Measurements from ENCODE around the gene TBC1D5.

TBC1D5 gene

GRCh38 chr3:17340693-17341092, 401.7 kb downstream of the TBC1D5 start:
- no peak overlapping the region for H3K4me3 ChIP-seq (ENCODE audit: low read depth, low read length)
- DNase-seq (ENCODE audit: low read depth): no peak
- no peak for TF ChIP-seq CTCF (IDR thresholded peaks at IDR 0.05; ENCODE audit: insufficient read depth, low read depth, low read length, missing control alignments)

DNA sequence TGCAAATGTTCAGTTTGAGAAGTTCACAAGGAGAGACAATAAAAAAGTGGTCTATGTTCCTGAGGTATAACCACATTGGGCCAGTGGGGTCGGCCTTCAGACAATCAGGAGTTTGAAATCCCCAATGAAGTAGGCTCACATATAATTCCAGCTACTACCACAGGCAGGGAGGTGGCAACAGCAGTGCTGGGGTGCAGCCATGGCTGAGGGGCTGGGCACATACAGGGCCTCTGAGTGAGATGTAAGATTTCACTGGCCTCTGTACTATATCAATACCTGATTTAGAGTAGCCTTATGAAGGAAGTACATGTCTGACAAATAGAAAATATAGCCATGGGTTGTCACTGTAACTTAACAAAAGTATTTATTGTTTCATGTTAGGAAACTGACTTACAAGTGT, 402.2 kb downstream of the TBC1D5 start:
- TF ChIP-seq CTCF (IDR thresholded peaks at IDR 0.05; ENCODE audit: insufficient read depth, low read depth, low read length, missing control alignments): no peak

DNA sequence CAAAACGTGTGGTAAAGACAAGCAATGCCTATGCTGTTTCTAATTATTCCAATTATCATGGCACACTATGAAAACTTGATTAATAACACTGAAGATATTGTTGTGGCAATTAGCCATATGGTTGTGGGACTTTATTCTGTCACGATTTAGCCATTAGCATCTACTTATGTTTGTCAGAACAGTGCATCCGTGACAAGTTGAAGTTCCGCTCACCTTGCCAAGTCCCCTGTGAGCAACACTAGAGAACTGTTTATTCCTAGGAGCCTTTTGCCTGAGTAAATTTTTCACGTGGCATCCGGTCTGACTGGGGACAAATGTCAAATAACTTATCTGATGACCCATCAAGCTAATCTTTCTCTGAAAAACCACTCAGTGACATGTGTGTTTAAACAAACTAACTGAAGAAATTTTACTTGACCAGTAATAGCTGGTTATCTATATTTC, 403.3 kb downstream of the TBC1D5 start:
- H3K4me3 ChIP-seq (ENCODE audit: low read depth, low read length): no peak overlapping the region
- DNase-seq (ENCODE audit: low read depth): no peak
- TF ChIP-seq CTCF (IDR thresholded peaks at IDR 0.05; ENCODE audit: insufficient read depth, low read depth, low read length, missing control alignments): no peak

More for the DNA sequence above, 402.2 kb downstream of the TBC1D5 start:
- H3K4me3 ChIP-seq (ENCODE audit: low read depth, low read length): no peak overlapping the region
- no peak for DNase-seq (ENCODE audit: low read depth)

- H3K4me3 ChIP-seq (ENCODE audit: low read depth, low read length): no peak overlapping the region
- DNase-seq (ENCODE audit: low read depth): no peak
- TF ChIP-seq CTCF (IDR thresholded peaks at IDR 0.05; ENCODE audit: insufficient read depth, low read depth, low read length, missing control alignments): no peak
Measured at GRCh38 chr3:17336291-17336690, 406.1 kb downstream of the TBC1D5 start.

DNA sequence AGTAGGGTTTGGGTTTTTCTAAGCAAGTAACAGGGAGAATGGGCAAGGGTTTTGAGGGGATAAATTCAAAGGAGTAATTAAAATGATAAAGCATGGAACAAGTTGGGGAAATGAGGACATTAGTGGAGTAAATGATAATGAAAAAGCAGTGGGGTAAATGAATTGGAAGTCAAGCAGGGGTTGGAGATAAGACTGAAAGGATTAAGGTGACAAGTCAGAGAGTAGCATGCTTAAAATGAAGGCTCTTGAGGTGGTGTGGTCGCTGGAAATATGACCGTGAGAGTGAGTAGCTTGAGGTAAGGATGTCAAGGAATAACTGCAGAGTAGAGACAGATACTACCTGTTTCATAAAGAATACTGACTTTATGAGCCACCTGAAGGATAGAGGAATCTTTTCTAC, 408.5 kb downstream of the TBC1D5 start:
- no peak for DNase-seq (ENCODE audit: low read depth)
- H3K4me3 ChIP-seq (ENCODE audit: low read depth, low read length): no peak overlapping the region
- no peak for TF ChIP-seq CTCF (IDR thresholded peaks at IDR 0.05; ENCODE audit: insufficient read depth, low read depth, low read length, missing control alignments)

- DNase-seq (ENCODE audit: low read depth): no peak
- no peak for TF ChIP-seq CTCF (IDR thresholded peaks at IDR 0.05; ENCODE audit: insufficient read depth, low read depth, low read length, missing control alignments)
- H3K4me3 ChIP-seq (ENCODE audit: low read depth, low read length): no peak overlapping the region
Measured at GRCh38 chr3:17333446-17333845, 409.0 kb downstream of the TBC1D5 start.

DNA sequence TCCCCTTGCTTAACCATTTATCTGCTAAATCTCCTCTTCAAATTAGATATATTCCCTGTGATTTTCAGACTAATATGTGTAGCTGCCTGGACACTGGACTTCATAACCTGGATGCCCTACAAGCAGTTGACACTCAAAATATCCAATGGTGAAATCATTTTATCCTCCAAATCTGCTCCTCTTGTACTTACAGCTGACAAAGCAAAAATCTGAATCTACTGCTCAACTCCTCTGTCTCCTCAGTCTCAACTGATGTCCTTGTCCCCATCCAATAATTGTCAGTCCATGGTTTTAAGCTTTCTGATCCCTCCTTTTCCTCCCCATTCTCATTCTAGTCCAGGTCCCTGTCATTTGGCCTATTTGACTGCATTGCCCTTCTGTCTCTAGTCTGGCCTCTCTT, 411.8 kb downstream of the TBC1D5 start:
- TF ChIP-seq CTCF (IDR thresholded peaks at IDR 0.05; ENCODE audit: insufficient read depth, low read depth, low read length, missing control alignments): no peak
- H3K4me3 ChIP-seq (ENCODE audit: low read depth, low read length): no peak overlapping the region
- no peak for DNase-seq (ENCODE audit: low read depth)

Measured in GM12865 (cell line).